CD4-positive, alpha-beta T cell (primary cell): ENCODE results near the gene ERC2. TPM values are rescaled to one million over a fixed set of nuclear protein-coding genes. Genes with fewer than 3 reads are reported as not detected.

ENCODE experiments used
- ATAC-seq: fragments of 200-7000 bp; cut with Tn5 transposase; one replicate; pipeline ENCODE4 v1.10.0; 2022; ENCODE audit warnings: mild to moderate bottlenecking; ENCODE audit not compliant: poor library complexity
- CTCF ChIA-PET: fragments of 350-600 bp; sonication (Branson Sonifier 250); formaldehyde crosslinking; loops from one replicate; lab custom pipeline; 2021; ENCODE audit warnings: antibody characterized with exemption, inconsistent platforms; lab: Charles Lee
- POLR2A ChIA-PET: fragments of 350-600 bp; sonication (Branson Sonifier 250); formaldehyde crosslinking; loops from one replicate; lab custom pipeline; 2021; ENCODE audit warnings: antibody characterized with exemption, inconsistent platforms; lab: Charles Lee
- DNase-seq, 14 experiments: peaks; one replicate each; pipeline ENCODE4 v3.0.0-alpha.2; 2013 to 2020; ENCODE audit warnings: mixed read lengths in 2 of 14
- H3K27ac ChIP-seq, 2 donors: one replicate each; pipeline versions ENCODE4 v1.5.1 to v1.7.0; 2013; ENCODE audit warnings: low read length in 2 of 2, low read depth in 1 of 2, mild to moderate bottlenecking in 1 of 2
- H3K27me3 ChIP-seq, 2 experiments: 1 replicate in 1 of 2; 2 replicates in 1 of 2; pipeline versions ENCODE4 v1.6.1 to v1.7.0; 2013; ENCODE audit warnings: low read length in 2 of 2, control low read depth in 1 of 2, mild to moderate bottlenecking in 1 of 2, moderate library complexity in 1 of 2; ENCODE audit not compliant: insufficient read depth in 2 of 2, control insufficient read depth in 1 of 2
- H3K36me3 ChIP-seq: one replicate; pipeline ENCODE4 v1.6.1; 2013; ENCODE audit warnings: low read length, control low read depth; ENCODE audit not compliant: insufficient read depth
- H3K4me1 ChIP-seq: one replicate; pipeline ENCODE4 v1.6.1; 2013; ENCODE audit warnings: low read length, control low read depth; ENCODE audit not compliant: insufficient read depth
- H3K4me3 ChIP-seq: one replicate; pipeline ENCODE4 v1.5.1; 2013; ENCODE audit warnings: mild to moderate bottlenecking, low read length, moderate library complexity
- H3K9me3 ChIP-seq, 2 experiments: 1 replicate in 1 of 2; 2 replicates in 1 of 2; pipeline versions ENCODE4 v1.6.1 to v1.7.0; 2013; ENCODE audit warnings: low read length in 2 of 2, mild to moderate bottlenecking in 2 of 2, control low read depth in 1 of 2, moderate library complexity in 1 of 2; ENCODE audit not compliant: control insufficient read depth in 1 of 2, insufficient read depth in 1 of 2
- H3K27ac Mint-ChIP-seq: one replicate; pipeline ENCODE4 v1.8.0; 2020; ENCODE audit warnings: mixed read lengths
- H3K27me3 Mint-ChIP-seq: one replicate; pipeline ENCODE4 v1.8.0; 2021; ENCODE audit warnings: mixed read lengths
- H3K36me3 Mint-ChIP-seq: one replicate; pipeline ENCODE4 v1.8.0; 2021; ENCODE audit warnings: low read depth, mixed read lengths
- H3K4me1 Mint-ChIP-seq: one replicate; pipeline ENCODE4 v1.8.0; 2021; ENCODE audit warnings: low read depth, mixed read lengths
- H3K4me3 Mint-ChIP-seq: one replicate; pipeline ENCODE4 v1.8.0; 2020; ENCODE audit warnings: mild to moderate bottlenecking, mixed read lengths
- H3K9me3 Mint-ChIP-seq: one replicate; pipeline ENCODE4 v1.8.0; 2020; ENCODE audit warnings: mixed read lengths
- CTCF ChIP-seq: fragments of 200-600 bp; IDR thresholded peaks from one replicate; pipeline ENCODE4 v1.8.0; 2022; ENCODE audit warnings: antibody characterized with exemption, mild to moderate bottlenecking
- intact Hi-C, 2 experiments: fragments of 100-400 bp; cut with DNase I in 1 of 2; cut with micrococcal nuclease in 1 of 2; formaldehyde crosslinking; loops; one replicate each; pipeline versions ENCODE4 v1.15.1 to v1.9.0; 2023 to 2025; cut with DNase I, micrococcal nuclease
- total RNA-seq, 174 experiments: library from RNA in 2 of 174; stranded (reverse) in 2 of 174; gene quantifications; one replicate each; pipeline ENCODE4 v1.2.3 and lab custom pipeline; 2021 to 2026

The ERC2 gene
- total RNA-seq, 2 experiments from 2014 or later = not detected

- intact Hi-C loops = no loop called here
- Mint-ChIP-seq H3K36me3 (no peaks in the 10 kb centered on the region), H3K9me3 (peaks cover 3% of the 10 kb centered on the region), H3K27ac (no peak overlapping the region), H3K4me3 (no peak overlapping the region), H3K4me1 (no peaks in the 10 kb centered on the region), H3K27me3 (no peaks in the 10 kb centered on the region)
- Histone ChIP-seq H3K4me3 (no peak overlapping the region), H3K4me1 (no peaks in the 10 kb centered on the region), H3K27ac (no peak overlapping the region), H3K27me3 (no peaks in the 10 kb centered on the region), H3K36me3 (no peaks in the 10 kb centered on the region), H3K9me3 (peaks cover 0 to 4% of the 10 kb centered on the region in 2 experiments)
- CTCF ChIA-PET = no interaction called here
- DNase-seq = no peak
- ATAC-seq = no peak
- TF ChIP-seq CTCF = no peak
- POLR2A ChIA-PET = no interaction called here
Observed at GRCh38 chr3:55804170-55805095, 663.8 kb downstream of the ERC2 start.

- no peak overlapping the region for H3K4me3 ChIP-seq
- no peaks in the 10 kb centered on the region for H3K36me3 ChIP-seq
- Mint-ChIP-seq H3K9me3 (peaks cover 5% of the 10 kb centered on the region), H3K4me1 (no peaks in the 10 kb centered on the region), H3K36me3 (no peaks in the 10 kb centered on the region), H3K27ac (no peak overlapping the region), H3K27me3 (no peaks in the 10 kb centered on the region), H3K4me3 (no peak overlapping the region)
- DNase-seq = no peak
- H3K27me3 ChIP-seq = no peaks in the 10 kb centered on the region
- H3K4me1 ChIP-seq = no peaks in the 10 kb centered on the region
- ATAC-seq = no peak
- ChIA-PET POLR2A (no interaction called here), CTCF (no interaction called here)
- H3K9me3 ChIP-seq = peaks cover 0 to 4% of the 10 kb centered on the region in 2 experiments
- intact Hi-C loops = no loop called here
- no peak for TF ChIP-seq CTCF
- H3K27ac ChIP-seq = no peak overlapping the region
Observed at GRCh38 chr3:55802816-55803215, 665.5 kb downstream of the ERC2 start.

- intact Hi-C loops = no loop called here
- Mint-ChIP-seq H3K27me3 (no peaks in the 10 kb centered on the region), H3K36me3 (no peaks in the 10 kb centered on the region), H3K4me1 (no peaks in the 10 kb centered on the region), H3K4me3 (no peak overlapping the region), H3K9me3 (peaks cover 3% of the 10 kb centered on the region), H3K27ac (no peak overlapping the region)
- POLR2A ChIA-PET = no interaction called here
- Histone ChIP-seq H3K36me3 (no peaks in the 10 kb centered on the region), H3K4me1 (no peaks in the 10 kb centered on the region), H3K27me3 (no peaks in the 10 kb centered on the region), H3K4me3 (no peak overlapping the region), H3K9me3 (peaks cover 0 to 4% of the 10 kb centered on the region in 2 experiments), H3K27ac (no peak overlapping the region)
- CTCF ChIA-PET = no interaction called here
- no peak for DNase-seq
- TF ChIP-seq CTCF = no peak
- ATAC-seq = no peak
Observed at GRCh38 chr3:55801676-55802075, 666.6 kb downstream of the ERC2 start.
